Measurements from ENCODE around the gene FAM200A.

GRCh38 chr7:99535667-99536066, 16.2 kb downstream of the FAM200A start:
- TF ChIP-seq, protein P1, sequence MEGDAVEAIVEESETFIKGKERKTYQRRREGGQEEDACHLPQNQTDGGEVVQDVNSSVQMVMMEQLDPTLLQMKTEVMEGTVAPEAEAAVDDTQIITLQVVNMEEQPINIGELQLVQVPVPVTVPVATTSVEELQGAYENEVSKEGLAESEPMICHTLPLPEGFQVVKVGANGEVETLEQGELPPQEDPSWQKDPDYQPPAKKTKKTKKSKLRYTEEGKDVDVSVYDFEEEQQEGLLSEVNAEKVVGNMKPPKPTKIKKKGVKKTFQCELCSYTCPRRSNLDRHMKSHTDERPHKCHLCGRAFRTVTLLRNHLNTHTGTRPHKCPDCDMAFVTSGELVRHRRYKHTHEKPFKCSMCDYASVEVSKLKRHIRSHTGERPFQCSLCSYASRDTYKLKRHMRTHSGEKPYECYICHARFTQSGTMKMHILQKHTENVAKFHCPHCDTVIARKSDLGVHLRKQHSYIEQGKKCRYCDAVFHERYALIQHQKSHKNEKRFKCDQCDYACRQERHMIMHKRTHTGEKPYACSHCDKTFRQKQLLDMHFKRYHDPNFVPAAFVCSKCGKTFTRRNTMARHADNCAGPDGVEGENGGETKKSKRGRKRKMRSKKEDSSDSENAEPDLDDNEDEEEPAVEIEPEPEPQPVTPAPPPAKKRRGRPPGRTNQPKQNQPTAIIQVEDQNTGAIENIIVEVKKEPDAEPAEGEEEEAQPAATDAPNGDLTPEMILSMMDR (IDR thresholded peaks at IDR 0.05): no peak
- no peak for TF ChIP-seq POLR2A (IDR thresholded peaks at IDR 0.05)

Data from adrenal gland (tissue), 5 donors.